ENCODE measurements around the gene PTPN9.
"Not testable (repeated sequence)": the region's sequence is repeated elsewhere in the genome, so short reads cannot be mapped to it uniquely, and the experiment has no call there.

Gene PTPN9

DNA sequence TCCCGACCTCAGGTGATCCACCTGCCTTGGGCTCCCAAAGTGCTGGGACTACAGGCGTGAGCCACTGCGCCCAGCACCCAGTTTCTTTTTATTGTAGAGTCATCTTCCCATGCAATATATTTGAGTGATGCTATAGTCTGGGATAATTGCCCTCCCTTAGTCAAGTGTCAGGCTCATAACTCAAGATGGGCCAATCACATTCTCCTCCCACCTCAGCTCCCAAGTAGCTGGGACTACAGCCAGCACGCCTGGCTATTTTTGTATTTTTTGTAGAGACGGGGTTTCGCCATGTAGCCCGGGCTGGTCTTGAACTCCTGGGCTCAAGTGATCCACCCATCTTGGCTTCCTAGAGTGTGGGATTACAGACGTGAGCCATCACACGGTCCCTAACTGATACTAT, 15.2 kb upstream of the PTPN9 start:
- ChIA-PET POLR2A (interaction anchor here (0.9 kb wide), 1 partner anchor 15 kb away, joined by 3 read pairs; the partner anchor contains the start of gene PTPN9), CTCF (no interaction called here)
- TF ChIP-seq ZNF384 (IDR thresholded peaks at IDR 0.05) (no peak), SP1 (IDR thresholded peaks at IDR 0.05) (no peak), FOXA1 (IDR thresholded peaks at IDR 0.05) (no peak), NFRKB (IDR thresholded peaks at IDR 0.05) (no peak)
- no peak for DNase-seq (ENCODE audit: extremely low spot score)

DNA sequence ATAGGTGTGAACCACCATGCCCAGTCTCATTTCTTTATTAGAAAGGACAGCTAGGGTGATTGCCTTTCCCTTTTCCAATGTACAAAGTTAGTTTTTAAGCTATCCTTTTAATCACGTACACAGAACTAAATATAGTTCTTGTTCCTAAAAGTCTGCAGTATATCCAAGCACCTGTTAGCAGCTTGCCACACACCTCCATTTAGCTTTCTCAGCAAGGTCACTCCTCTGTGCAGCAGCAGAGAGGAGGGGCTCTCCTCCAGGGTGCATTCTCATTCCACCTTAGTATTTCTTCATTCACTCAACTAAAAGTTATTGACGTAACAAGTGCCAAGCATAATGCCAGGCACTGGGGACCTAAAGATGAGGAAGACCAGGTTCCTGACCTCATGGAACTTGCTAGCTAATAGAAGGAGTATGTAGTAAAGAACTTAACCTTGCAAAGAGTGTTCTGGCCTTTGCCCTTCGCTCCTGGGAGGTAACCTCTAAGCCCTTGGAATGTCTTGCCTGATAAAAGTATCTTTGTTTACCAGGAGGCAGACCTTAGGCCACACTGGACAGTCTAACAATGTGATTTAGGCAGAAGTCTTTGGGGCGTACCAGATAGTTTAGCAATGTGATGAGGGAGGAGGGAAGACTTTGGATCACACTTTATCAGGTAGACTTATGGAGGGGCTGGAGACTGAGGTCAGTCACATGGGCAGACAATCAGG, 12.7 kb upstream of the PTPN9 start:
- TF ChIP-seq SUZ12 (IDR thresholded peaks at IDR 0.05), result no peak
- no peak for TF ChIP-seq LEF1 (IDR thresholded peaks at IDR 0.05; ENCODE audit: borderline replicate concordance)
- no peak for TF ChIP-seq ARNT (IDR thresholded peaks at IDR 0.05)
- no peak for TF ChIP-seq SP1 (IDR thresholded peaks at IDR 0.05)
- TF ChIP-seq FOXK2 (IDR thresholded peaks at IDR 0.05), result no peak
- no peak for TF ChIP-seq NFRKB (IDR thresholded peaks at IDR 0.05)
- TF ChIP-seq HDGF (IDR thresholded peaks at IDR 0.05; ENCODE audit: borderline replicate concordance), result no peak
- TF ChIP-seq FOXA1 (IDR thresholded peaks at IDR 0.05), result no peak
- no peak for TF ChIP-seq ELF4 (IDR thresholded peaks at IDR 0.05)
- POLR2A ChIA-PET, result interaction anchor here (0.7 to 1.8 kb wide), 2 partner anchors 8 to 140 kb away, joined by 3 to 4 read pairs; partner anchors contain the start of gene SIN3A
- DNase-seq (ENCODE audit: extremely low spot score), result no peak
- CTCF ChIA-PET, result interaction anchor here (0.6 kb wide), 1 partner anchor 21 kb away, joined by 8 read pairs; no protein-coding TSS in a partner anchor

DNA sequence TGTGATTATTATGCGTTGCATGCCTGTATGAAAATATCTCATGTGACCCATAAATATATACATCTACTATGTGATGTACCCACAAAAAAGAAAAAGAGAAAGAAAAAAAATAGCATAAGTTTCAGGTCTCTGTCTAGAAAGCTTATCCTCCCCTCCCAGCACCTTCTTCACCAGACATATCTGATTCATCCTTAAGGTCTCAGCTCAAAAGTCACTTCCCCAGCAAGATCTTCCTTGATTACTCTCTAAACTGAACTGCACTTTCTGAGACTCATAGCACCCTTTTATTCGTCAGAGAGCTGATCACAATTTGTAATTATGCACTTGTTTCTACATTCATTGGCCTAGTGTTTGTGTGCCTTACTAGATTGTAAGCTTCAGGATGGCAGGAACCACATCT, 11.1 kb upstream of the PTPN9 start:
- DNase-seq (ENCODE audit: extremely low spot score), result no peak
- TF ChIP-seq FOXM1 (IDR thresholded peaks at IDR 0.05; ENCODE audit: borderline replicate concordance), result no peak
- TF ChIP-seq L3MBTL2 (conservative IDR thresholded peaks at IDR 0.05), result no peak
- TF ChIP-seq FOXK2 (IDR thresholded peaks at IDR 0.05), result no peak
- TF ChIP-seq ZNF384 (IDR thresholded peaks at IDR 0.05), result no peak
- TF ChIP-seq BHLHE40 (IDR thresholded peaks at IDR 0.05; ENCODE audit: borderline replicate concordance), result no peak
- no peak for TF ChIP-seq TARDBP (IDR thresholded peaks at IDR 0.05)
- TF ChIP-seq SUZ12 (IDR thresholded peaks at IDR 0.05), result no peak
- TF ChIP-seq, protein P1, sequence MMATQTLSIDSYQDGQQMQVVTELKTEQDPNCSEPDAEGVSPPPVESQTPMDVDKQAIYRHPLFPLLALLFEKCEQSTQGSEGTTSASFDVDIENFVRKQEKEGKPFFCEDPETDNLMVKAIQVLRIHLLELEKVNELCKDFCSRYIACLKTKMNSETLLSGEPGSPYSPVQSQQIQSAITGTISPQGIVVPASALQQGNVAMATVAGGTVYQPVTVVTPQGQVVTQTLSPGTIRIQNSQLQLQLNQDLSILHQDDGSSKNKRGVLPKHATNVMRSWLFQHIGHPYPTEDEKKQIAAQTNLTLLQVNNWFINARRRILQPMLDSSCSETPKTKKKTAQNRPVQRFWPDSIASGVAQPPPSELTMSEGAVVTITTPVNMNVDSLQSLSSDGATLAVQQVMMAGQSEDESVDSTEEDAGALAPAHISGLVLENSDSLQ (IDR thresholded peaks at IDR 0.05), result no peak
- no peak for TF ChIP-seq ELF4 (IDR thresholded peaks at IDR 0.05)
- TF ChIP-seq SP1 (IDR thresholded peaks at IDR 0.05), result no peak
- no peak for TF ChIP-seq ARNT (IDR thresholded peaks at IDR 0.05)
- CTCF ChIA-PET, result no interaction called here
- POLR2A ChIA-PET, result interaction anchor here (2.5 kb wide), 1 partner anchor 11 kb away, joined by 9 read pairs; the partner anchor contains the start of gene PTPN9

DNA sequence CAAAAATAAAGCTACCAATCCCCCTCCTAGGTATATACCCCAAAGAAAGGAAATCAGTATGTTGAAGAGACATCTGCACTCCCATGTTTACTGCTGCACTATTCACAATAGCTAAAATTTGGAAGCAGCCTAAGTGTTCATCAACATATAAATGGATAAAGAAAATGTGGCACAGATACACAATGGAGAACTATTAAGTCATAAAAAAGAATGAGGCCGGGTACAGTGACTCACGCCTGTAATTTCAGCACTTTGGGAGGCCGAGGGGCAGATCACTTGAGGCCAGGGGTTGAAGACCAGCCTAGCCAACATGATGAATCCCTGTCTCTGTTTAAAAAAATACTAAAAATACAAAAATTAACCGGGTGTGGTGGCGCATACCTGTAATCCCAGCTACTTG, 10.0 kb upstream of the PTPN9 start:
- DNase-seq (ENCODE audit: extremely low spot score), result no peak
- TF ChIP-seq ELF4 (IDR thresholded peaks at IDR 0.05) (no peak), SP1 (IDR thresholded peaks at IDR 0.05) (no peak), ARNT (IDR thresholded peaks at IDR 0.05) (no peak), NFRKB (IDR thresholded peaks at IDR 0.05) (no peak), TARDBP (IDR thresholded peaks at IDR 0.05) (no peak), CTBP1 (IDR thresholded peaks at IDR 0.05; ENCODE audit: borderline replicate concordance) (no peak)
- CTCF ChIA-PET, result no interaction called here
- POLR2A ChIA-PET, result interaction anchor here (2.5 kb wide), 1 partner anchor 10 kb away, joined by 9 read pairs; the partner anchor contains the start of gene PTPN9

DNA sequence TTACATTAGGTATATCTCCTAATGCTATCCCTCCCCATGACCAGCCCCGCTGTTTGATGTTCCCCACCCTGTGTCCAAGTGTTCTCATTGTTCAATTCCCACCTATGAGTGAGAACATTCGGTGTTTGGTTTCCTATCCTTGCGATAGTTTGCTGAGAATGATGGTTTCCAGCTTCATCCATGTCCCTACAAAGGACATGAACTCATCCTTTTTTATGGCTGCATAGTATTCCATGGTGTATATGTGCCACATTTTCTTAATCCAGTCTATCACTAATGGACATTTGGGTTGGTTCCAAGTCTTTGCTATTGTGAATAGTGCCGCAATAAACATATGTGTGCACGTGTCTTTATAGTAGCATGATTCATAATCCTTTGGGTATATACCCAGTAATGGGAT, 7.3 kb upstream of the PTPN9 start:
- POLR2A ChIA-PET; CTCF ChIA-PET; DNase-seq (ENCODE audit: extremely low spot score): not testable (repeated sequence)

DNA sequence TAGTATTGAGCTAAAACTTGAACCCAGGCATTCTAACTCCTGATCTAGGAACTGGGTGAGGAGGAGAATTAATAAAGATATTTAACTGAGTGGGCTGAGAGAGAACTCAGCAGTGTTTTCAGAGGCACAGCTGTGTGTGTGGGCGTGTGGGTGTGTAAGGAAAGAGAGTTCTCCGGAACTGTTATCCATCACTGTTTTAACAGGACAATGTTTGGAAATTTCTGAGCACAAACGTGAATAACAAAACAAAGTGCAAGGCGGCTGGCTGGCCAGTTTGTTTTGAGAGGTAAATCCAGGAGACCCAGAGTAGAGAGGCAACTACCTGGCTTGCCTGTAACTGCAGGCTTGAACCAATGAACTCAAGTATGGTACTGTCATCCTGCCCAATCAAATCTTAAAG, 5.0 kb upstream of the PTPN9 start:
- POLR2A ChIA-PET, result interaction anchor here (0.9 to 1.1 kb wide), 2 partner anchors 8 to 56 kb away, joined by 3 read pairs; partner anchors contain the start of gene IMP3
- no peak for DNase-seq (ENCODE audit: extremely low spot score)
- no peak for TF ChIP-seq LEF1 (IDR thresholded peaks at IDR 0.05; ENCODE audit: borderline replicate concordance)
- no peak for TF ChIP-seq CTBP1 (IDR thresholded peaks at IDR 0.05; ENCODE audit: borderline replicate concordance)
- no peak for TF ChIP-seq BHLHE40 (IDR thresholded peaks at IDR 0.05; ENCODE audit: borderline replicate concordance)
- no peak for TF ChIP-seq FOXK2 (IDR thresholded peaks at IDR 0.05)
- no peak for TF ChIP-seq SP1 (IDR thresholded peaks at IDR 0.05)
- TF ChIP-seq HDGF (IDR thresholded peaks at IDR 0.05; ENCODE audit: borderline replicate concordance), result no peak
- no peak for TF ChIP-seq TARDBP (IDR thresholded peaks at IDR 0.05)
- no peak for TF ChIP-seq L3MBTL2 (conservative IDR thresholded peaks at IDR 0.05)
- TF ChIP-seq, protein P1 (IDR thresholded peaks at IDR 0.05), result no peak
- no peak for TF ChIP-seq FOXA1 (IDR thresholded peaks at IDR 0.05)
- no peak for TF ChIP-seq ELF4 (IDR thresholded peaks at IDR 0.05)
- TF ChIP-seq ZNF384 (IDR thresholded peaks at IDR 0.05), result no peak
- CTCF ChIA-PET, result no interaction called here

DNA sequence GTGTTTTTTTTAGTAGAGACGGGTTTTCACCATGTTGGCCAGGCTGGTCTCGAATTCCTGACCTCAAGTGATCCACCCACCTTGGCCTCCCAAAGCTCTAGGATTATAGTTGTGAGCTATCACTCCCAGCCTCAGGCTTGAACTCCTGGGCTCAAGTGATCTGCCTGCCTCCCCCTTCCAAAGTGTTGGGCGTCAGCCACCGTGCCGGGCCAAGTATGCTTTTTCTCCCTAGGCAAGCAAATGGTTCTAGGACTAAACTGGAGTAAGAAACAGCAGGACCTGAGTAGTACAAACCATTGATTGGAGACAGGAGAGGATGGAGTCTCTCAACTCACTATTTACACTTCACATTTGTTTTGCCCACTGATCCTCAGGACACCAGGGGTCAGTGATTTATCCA, 4.6 kb upstream of the PTPN9 start:
- ChIA-PET CTCF (no interaction called here), POLR2A (interaction anchor here (0.9 to 1.1 kb wide), 2 partner anchors 9 to 56 kb away, joined by 3 read pairs; partner anchors contain the start of gene IMP3)
- TF ChIP-seq NFRKB (IDR thresholded peaks at IDR 0.05), result no peak
- no peak for TF ChIP-seq FOXM1 (IDR thresholded peaks at IDR 0.05; ENCODE audit: borderline replicate concordance)
- no peak for TF ChIP-seq BHLHE40 (IDR thresholded peaks at IDR 0.05; ENCODE audit: borderline replicate concordance)
- TF ChIP-seq HDGF (IDR thresholded peaks at IDR 0.05; ENCODE audit: borderline replicate concordance), result no peak
- TF ChIP-seq ARNT (IDR thresholded peaks at IDR 0.05), result no peak
- no peak for TF ChIP-seq FOXK2 (IDR thresholded peaks at IDR 0.05)

DNA sequence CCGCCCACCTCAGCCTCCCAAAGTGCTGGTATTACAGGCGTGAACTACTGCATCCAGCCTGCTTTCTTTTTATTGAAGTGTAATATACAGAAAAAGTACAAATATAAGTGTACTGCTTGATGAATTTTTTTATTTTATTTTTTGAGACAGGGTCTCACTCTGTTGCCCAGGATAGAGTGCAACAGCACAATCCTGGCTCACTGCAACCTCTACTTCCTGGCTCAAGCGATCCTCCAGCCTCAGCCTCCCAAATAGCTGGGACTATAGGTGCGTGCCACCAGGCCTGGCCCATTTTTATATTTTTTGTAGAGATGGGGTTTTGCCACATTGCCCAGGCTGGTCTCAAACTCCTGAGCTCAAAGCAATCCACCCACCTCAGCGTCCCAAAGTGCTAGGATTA, 3.8 kb upstream of the PTPN9 start:
- CTCF ChIA-PET; DNase-seq (ENCODE audit: extremely low spot score); POLR2A ChIA-PET: not testable (repeated sequence)

More for the DNA sequence above, 4.6 kb upstream of the PTPN9 start:
- no peak for DNase-seq (ENCODE audit: extremely low spot score)

All from HEK293T (cell line).